ENCODE data around the gene CENPC.

CENPC gene

GRCh38 chr4:67545199-67546003, at the start of gene CENPC:
TSS of gene CENPC (minus strand) at chr4:67545503. CDS start at chr4:67545355, 148 bp downstream.
- DNase-seq, result peak; percentile 98

GRCh38 chr4:67593741-67594175, 48.5 kb upstream of the CENPC start:
- no peak for DNase-seq

- DNase-seq, result no peak
Observed at GRCh38 chr4:67587156-67587555, 41.9 kb upstream of the CENPC start.

- no peak for DNase-seq
Observed at GRCh38 chr4:67584496-67584895, 39.2 kb upstream of the CENPC start.

- DNase-seq, result no peak
Observed at GRCh38 chr4:67581913-67582312, 36.6 kb upstream of the CENPC start.

GRCh38 chr4:67581208-67581857, 36.0 kb upstream of the CENPC start:
- no peak for DNase-seq

- DNase-seq, result no peak
Observed at GRCh38 chr4:67580577-67580976, 35.3 kb upstream of the CENPC start.

- DNase-seq, result no peak
Observed at GRCh38 chr4:67576538-67576937, 31.2 kb upstream of the CENPC start.

GRCh38 chr4:67576059-67576466, 30.8 kb upstream of the CENPC start:
- DNase-seq, result no peak

- peak; percentile 65 for DNase-seq
Observed at GRCh38 chr4:67575232-67576058, 30.1 kb upstream of the CENPC start.

GRCh38 chr4:67573193-67573592, 27.9 kb upstream of the CENPC start:
- peak; percentile 40 for DNase-seq

- peak; percentile 82 for DNase-seq
Observed at GRCh38 chr4:67571975-67572374, 26.7 kb upstream of the CENPC start.

- DNase-seq, result no peak
Observed at GRCh38 chr4:67570537-67570936, 25.2 kb upstream of the CENPC start.

- DNase-seq, result no peak
Observed at GRCh38 chr4:67568820-67569219, 23.5 kb upstream of the CENPC start.

- no peak for DNase-seq
Observed at GRCh38 chr4:67566335-67566734, 21.0 kb upstream of the CENPC start.

- DNase-seq, result no peak
Observed at GRCh38 chr4:67565284-67565683, 20.0 kb upstream of the CENPC start.

GRCh38 chr4:67558493-67558892, 13.2 kb upstream of the CENPC start, which contains the start of gene STAP1:
TSS of gene STAP1 (plus strand) at chr4:67558727. CDS start at chr4:67558810, 83 bp downstream.
- peak; percentile 70 for DNase-seq

- no peak for DNase-seq
Observed at GRCh38 chr4:67556436-67556835, 11.1 kb upstream of the CENPC start.

- DNase-seq, result no peak
Observed at GRCh38 chr4:67555447-67555846, 10.1 kb upstream of the CENPC start.

- peak; percentile 57 for DNase-seq
Observed at GRCh38 chr4:67554096-67554495, 8.8 kb upstream of the CENPC start.

GRCh38 chr4:67552146-67552792, 7.0 kb upstream of the CENPC start:
- peak; percentile 94 for DNase-seq

GRCh38 chr4:67550857-67551256, 5.6 kb upstream of the CENPC start:
- DNase-seq, result no peak

GRCh38 chr4:67550451-67550850, 5.1 kb upstream of the CENPC start:
- DNase-seq, result no peak
